ENCODE measurements around the gene SBF2.

SBF2 gene

GRCh38 chr11:10293423-10294289 is at the start of gene SBF2:
Gene SBF2 (minus strand): TSS chr11:10294219. CDS start chr11:10294069, 150 bp downstream.
- peak; percentile 37 for DNase-seq

DNA sequence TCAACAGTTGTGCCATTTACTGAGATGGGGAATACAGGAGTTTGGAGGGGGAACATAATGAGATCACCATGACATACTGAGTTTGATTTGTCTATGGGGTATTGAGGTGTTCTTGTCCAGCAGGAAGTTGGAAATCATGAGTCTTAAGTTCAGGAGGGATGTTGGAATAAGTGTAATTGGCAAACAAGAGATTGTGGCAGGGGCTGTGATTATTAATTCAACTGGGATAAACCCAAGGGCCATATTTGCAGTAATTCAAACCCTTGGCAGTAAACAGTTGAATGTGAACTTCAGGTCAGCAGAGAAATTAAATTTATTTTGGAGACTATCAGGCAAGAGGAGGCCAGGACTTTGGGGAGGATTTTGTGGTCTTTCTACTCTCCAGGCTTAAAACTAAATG is 44.3 kb upstream of the SBF2 start:
- DNase-seq: no peak

DNA sequence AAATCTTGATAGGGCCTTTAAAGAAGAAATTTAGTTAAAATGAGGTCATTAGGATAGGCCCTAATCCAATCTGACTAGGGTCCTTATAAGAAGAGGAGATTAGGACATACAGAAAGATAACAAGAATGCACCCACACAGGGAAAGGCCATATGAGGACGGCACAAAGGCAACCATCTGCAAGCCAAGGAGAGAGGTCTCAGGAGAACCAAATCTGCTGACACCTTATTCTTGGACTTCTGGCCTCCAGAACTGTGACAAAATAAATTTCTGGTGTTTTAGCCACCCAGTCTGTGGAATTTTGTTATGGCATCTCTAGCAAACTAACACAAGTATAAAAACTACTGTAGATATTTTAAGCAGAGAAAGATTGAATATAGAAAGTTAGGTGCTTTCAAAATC is 39.5 kb upstream of the SBF2 start:
- DNase-seq: no peak

- no peak for DNase-seq
These were observed 37.7 kb upstream of the SBF2 start for GRCh38 chr11:10331548-10332289.

GRCh38 chr11:10329935-10330334 is 35.9 kb upstream of the SBF2 start:
- no peak for DNase-seq

GRCh38 chr11:10329356-10329755 is 35.3 kb upstream of the SBF2 start:
- no peak for DNase-seq

GRCh38 chr11:10328314-10329098 is 34.5 kb upstream of the SBF2 start:
- DNase-seq: peak; percentile 25

- DNase-seq: no peak
These were observed 33.2 kb upstream of the SBF2 start for GRCh38 chr11:10327254-10327653.

DNA sequence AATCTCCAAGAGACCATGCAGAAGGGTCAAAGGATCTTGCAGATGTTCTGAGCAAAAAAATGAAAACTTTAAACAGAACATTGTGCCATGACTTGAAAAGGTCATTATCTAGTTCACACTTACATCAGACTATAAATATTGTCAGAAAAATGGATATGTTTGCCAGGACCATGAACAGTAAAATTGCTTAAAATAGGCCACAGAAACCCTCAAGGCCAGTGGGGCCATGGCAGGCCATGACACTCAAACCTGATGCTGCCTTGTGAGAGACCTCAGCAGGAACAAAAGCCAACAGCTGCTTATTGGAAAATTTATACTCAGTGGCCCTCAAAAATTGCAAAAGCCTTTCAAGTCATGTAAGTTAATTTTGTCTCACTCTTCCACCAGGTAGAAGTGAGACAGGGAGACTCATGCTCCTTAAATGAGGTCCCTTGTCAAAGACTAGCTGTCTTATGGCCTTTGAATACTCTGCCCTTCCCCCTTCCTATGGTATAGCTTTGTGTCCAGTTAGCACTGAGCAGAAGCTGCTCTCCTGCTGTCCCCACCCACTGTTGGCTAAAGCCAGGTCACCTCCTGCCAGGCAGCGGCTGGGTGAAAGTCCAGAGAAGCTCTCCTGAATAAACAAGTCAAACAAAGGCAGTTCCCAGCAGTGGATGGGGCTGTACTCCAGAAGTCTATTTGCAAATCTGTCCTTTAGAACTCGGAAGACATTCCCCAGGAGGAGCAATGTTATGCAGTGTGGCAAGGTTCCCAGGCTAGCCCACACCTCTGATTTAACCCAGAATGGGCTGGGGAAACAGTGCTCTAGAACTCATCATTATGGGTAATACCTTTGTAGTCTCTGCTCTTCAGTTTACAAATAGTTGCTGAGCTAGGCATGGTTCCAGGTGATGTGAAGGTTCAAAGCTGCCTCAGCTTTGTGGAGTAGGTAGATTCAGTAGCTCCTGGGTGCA is 32.3 kb upstream of the SBF2 start:
- DNase-seq: no peak

GRCh38 chr11:10325277-10326011 is 31.4 kb upstream of the SBF2 start:
- no peak for DNase-seq

DNA sequence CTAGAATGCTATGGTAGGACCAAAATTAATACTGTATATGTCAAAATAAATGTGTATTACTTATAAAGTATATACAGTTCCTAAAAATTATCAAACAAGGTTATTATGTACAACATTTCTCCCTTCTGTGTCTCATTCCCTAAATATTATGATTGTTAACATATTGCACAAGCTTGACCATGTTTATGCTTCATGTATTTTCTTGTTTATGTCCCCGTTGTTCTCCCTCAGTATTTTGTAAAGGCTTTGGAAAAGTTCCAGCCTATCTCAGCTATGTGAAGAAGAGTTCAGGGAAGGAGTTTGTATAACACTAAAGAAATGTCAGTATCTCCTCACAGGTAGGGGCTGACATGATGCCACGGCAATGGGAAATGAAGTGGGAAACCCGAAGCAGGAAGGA is 30.5 kb upstream of the SBF2 start:
- no peak for DNase-seq

GRCh38 chr11:10323793-10324170 is 29.8 kb upstream of the SBF2 start:
- DNase-seq: no peak

GRCh38 chr11:10322830-10323792 is 29.1 kb upstream of the SBF2 start:
- DNase-seq: peak; percentile 61

DNA sequence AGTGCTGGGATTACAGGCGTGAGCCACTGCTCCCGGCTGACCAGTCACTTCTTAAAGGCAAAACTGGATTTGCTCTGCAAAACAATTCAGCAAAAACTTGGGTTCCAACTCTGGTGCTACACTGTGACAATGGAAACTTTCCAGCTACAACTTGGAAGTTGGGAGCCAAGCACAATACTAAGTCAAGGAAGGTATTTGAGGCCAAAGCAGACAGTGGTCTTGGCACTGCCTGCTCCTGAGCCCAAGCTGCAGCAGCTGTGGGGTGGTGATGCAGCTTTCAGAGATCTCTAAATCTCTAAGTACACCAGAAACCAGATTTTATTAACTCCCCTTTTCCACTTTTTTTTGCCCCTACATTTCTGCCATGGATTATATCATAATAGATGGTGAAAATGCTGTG is 28.4 kb upstream of the SBF2 start:
- no peak for DNase-seq

- DNase-seq: no peak
These were observed 26.9 kb upstream of the SBF2 start for GRCh38 chr11:10320736-10321465.

DNA sequence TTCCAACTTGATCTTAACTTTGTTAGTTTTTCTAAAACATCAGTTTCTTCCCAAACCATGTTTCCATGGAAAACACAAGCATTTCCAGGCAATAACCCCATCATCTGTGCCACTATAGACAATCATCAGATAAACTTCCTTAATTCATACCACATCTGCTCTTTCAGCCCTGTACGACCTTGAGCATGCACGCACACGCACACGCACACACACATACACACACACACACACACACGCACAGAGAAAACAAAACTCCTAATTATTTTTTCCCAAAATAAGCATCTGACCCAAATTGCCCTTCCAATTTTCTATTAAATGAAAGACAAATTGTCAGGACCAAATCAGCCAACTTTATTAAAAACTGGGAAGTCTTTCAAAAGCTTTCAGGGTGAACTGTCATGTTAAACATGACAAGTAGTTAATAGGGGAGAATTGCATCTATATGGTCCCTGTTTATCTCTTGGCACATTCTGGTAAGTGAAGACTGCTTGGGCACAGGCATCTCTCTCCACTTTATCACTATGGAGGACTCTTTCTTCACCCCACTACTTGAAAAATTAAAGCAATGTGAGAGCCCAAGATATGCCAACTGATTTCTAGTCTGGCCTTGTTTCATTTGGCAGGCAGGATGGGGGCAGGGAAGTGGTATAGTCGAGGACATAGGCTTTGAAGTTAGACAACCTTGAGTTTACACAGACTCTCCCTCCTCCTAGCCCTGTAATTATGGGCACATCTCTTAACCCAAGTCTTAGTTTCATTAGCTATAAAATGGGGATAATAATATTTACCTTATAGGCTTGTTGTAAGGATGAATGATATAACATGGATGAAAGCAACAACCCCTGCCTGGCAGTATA is 25.9 kb upstream of the SBF2 start:
- no peak for DNase-seq

DNA sequence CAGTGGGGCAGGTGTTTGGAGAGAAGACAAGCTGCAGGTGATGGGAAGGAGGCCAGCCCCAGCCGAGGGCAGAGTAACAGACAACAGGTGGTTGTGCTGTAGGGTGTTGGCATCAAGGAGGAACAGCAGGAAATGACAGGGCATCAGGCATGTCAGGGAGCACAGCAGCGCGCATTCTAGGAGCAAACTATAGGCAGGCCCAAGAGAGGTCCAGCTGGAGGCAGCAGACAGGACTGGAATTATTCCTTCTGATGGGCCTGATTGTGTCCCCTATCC is 24.4 kb upstream of the SBF2 start:
- DNase-seq: no peak

- no peak for DNase-seq
These were observed 23.9 kb upstream of the SBF2 start for GRCh38 chr11:10317776-10318526.

Measured in MV-4-11 (cell line).